ENCODE data around the gene BTRC. TPM values are rescaled to one million over a fixed set of nuclear protein-coding genes. Genes with fewer than 3 reads are reported as not detected.

The BTRC gene
- polyA plus RNA-seq, 3 donors = 2.8 to 4.3 (median 3.1) TPM

DNA sequence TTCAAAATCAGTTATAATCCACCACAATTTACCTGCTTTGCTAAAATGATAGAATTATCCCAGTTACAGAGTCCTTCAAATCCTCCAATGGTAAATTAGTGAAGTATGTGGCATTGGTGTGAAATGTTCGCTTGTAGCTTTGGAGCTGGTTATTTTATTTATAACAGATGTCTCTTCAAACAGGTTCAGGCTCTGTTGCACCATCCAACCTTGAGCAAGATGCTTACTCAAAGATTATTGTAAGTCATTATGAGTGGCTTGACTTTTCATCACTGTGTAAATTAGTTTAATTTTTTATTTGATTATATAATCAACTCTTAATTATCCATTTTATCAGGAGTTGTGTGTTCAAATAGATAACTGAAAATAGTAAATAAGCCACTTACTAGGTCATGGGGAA is 99.4 kb downstream of the BTRC start:
- H3K4me3 Mint-ChIP-seq = no peak overlapping the region
- intact Hi-C loops (cut with micrococcal nuclease) = no loop called here
- no peak overlapping the region for H3K27ac Mint-ChIP-seq

DNA sequence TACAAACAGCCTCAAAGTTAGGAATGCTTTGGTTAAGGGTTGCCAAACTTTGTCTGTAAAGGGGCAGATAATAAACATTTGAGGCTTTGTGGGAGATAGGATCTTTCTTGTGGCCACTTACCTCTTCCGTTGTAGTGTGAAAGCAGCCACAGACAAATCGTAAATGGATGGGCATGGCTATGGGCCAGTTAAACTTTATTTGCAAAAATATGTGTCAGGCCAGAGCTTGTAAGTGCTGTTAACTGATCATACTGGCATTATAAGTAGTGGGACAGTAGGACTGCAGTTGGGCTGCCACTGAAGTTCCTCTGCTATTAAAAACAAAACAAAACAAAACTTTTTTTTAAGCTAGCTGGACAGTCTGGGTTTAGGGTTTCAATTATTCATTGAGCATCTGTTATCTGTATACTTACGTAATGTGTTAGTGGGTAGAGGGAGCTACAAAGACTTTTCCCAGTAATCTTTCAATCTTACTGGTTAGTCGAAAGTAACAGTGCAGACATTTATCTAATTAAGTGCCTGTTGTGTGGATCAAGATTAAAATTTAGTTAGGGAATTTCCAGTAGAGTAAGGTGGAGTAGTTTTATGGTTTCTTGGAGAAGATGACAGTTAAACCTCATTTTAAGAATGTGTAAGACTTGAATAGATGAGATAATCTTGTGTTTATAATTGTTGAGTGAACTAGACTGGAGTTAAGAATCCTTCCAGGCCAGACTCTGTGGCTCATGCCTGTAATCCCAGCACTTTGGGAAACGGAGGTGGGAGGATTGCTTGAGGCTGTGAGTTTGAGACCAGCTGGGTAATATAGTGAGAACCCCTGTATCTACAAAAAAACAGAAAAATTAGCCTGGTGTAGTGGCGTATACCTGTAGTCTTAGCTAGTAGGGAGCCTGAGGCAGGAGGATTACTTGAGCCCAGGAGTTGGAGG is 100.1 kb downstream of the BTRC start:
- H3K9ac ChIP-seq (ENCODE audit: insufficient read depth, low read length, poor library complexity, severe bottlenecking) = no peak overlapping the region
- DNase-seq = no peak
- no peaks in the 10 kb centered on the region for H3K9me3 ChIP-seq (replicated peaks in 1 of 2; ENCODE audit: control insufficient read depth in 1 of 2, insufficient read depth in 1 of 2, low read length in 2 of 2)
- no peak overlapping the region for H3K4me2 ChIP-seq (replicated peaks; ENCODE audit: extremely low read depth, low read length, poor library complexity, severe bottlenecking)
- TF ChIP-seq, protein P1, sequence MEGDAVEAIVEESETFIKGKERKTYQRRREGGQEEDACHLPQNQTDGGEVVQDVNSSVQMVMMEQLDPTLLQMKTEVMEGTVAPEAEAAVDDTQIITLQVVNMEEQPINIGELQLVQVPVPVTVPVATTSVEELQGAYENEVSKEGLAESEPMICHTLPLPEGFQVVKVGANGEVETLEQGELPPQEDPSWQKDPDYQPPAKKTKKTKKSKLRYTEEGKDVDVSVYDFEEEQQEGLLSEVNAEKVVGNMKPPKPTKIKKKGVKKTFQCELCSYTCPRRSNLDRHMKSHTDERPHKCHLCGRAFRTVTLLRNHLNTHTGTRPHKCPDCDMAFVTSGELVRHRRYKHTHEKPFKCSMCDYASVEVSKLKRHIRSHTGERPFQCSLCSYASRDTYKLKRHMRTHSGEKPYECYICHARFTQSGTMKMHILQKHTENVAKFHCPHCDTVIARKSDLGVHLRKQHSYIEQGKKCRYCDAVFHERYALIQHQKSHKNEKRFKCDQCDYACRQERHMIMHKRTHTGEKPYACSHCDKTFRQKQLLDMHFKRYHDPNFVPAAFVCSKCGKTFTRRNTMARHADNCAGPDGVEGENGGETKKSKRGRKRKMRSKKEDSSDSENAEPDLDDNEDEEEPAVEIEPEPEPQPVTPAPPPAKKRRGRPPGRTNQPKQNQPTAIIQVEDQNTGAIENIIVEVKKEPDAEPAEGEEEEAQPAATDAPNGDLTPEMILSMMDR (IDR thresholded peaks at IDR 0.05) = no peak
- no peak overlapping the region for H3K27ac Mint-ChIP-seq
- H3K27ac ChIP-seq (ENCODE audit: low read depth in 1 of 2, low read length in 2 of 2) = no peak overlapping the region
- H3K36me3 ChIP-seq (replicated peaks in 1 of 2; ENCODE audit: control insufficient read depth in 1 of 2, insufficient read depth in 2 of 2, low read length in 2 of 2) = no peaks in the 10 kb centered on the region
- peaks cover 4% of the 10 kb centered on the region for H4K20me1 ChIP-seq (ENCODE audit: insufficient read depth, low read length)
- peaks cover 0 to 4% of the 10 kb centered on the region in 2 donors for H3K36me3 Mint-ChIP-seq
- H2AFZ ChIP-seq (ENCODE audit: insufficient read depth, low read depth, low read length, poor library complexity, severe bottlenecking) = no peak overlapping the region
- H3K4me3 Mint-ChIP-seq = no peak overlapping the region
- peaks cover 6 to 12% (median 6%) of the 10 kb centered on the region in 3 donors for H3K27me3 Mint-ChIP-seq (ENCODE audit: low read depth in 3 of 3)
- H3K4me1 ChIP-seq (ENCODE audit: control insufficient read depth in 1 of 2, insufficient read depth in 2 of 2, low read length in 2 of 2) = peaks cover 0 to 3% of the 10 kb centered on the region in 2 donors
- no peaks in the 10 kb centered on the region for H3K9me3 Mint-ChIP-seq
- H3K27me3 ChIP-seq (ENCODE audit: control insufficient read depth in 2 of 2, insufficient read depth in 2 of 2, low read length in 2 of 2) = peaks cover 2 to 3% of the 10 kb centered on the region in 2 donors
- no peaks in the 10 kb centered on the region for H3K79me2 ChIP-seq (ENCODE audit: insufficient read depth, low read length)
- intact Hi-C loops (cut with micrococcal nuclease) = no loop called here
- no peak overlapping the region for H3K4me3 ChIP-seq (replicated peaks in 1 of 3; ENCODE audit: low read depth in 2 of 3, low read length in 3 of 3)
- peaks cover 6% of the 10 kb centered on the region for H3K4me1 Mint-ChIP-seq
- WGBS (ENCODE audit: insufficient coverage) = 0% methylated on average over 2 of the region's 6 CpGs

More for the DNA sequence above, 99.4 kb downstream of the BTRC start:
- DNase-seq = no peak
- H3K4me1 Mint-ChIP-seq = peaks cover 6% of the 10 kb centered on the region
- TF ChIP-seq, protein P1 (IDR thresholded peaks at IDR 0.05) = no peak
- Histone ChIP-seq H4K20me1 (ENCODE audit: insufficient read depth, low read length) (peaks cover 4% of the 10 kb centered on the region), H3K27ac (ENCODE audit: low read depth in 1 of 2, low read length in 2 of 2) (no peak overlapping the region), H3K4me1 (ENCODE audit: control insufficient read depth in 1 of 2, insufficient read depth in 2 of 2, low read length in 2 of 2) (peaks cover 0 to 3% of the 10 kb centered on the region in 2 donors), H3K79me2 (ENCODE audit: insufficient read depth, low read length) (no peaks in the 10 kb centered on the region), H2AFZ (ENCODE audit: insufficient read depth, low read depth, low read length, poor library complexity, severe bottlenecking) (no peak overlapping the region), H3K27me3 (ENCODE audit: control insufficient read depth in 2 of 2, insufficient read depth in 2 of 2, low read length in 2 of 2) (peaks cover 3 to 6% of the 10 kb centered on the region in 2 donors), H3K36me3 (replicated peaks in 1 of 2; ENCODE audit: control insufficient read depth in 1 of 2, insufficient read depth in 2 of 2, low read length in 2 of 2) (no peaks in the 10 kb centered on the region), H3K4me3 (replicated peaks in 1 of 3; ENCODE audit: low read depth in 2 of 3, low read length in 3 of 3) (no peak overlapping the region), H3K9me3 (replicated peaks in 1 of 2; ENCODE audit: control insufficient read depth in 1 of 2, insufficient read depth in 1 of 2, low read length in 2 of 2) (no peaks in the 10 kb centered on the region), H3K9ac (ENCODE audit: insufficient read depth, low read length, poor library complexity, severe bottlenecking) (no peak overlapping the region), H3K4me2 (replicated peaks; ENCODE audit: extremely low read depth, low read length, poor library complexity, severe bottlenecking) (no peak overlapping the region)
- H3K27me3 Mint-ChIP-seq (ENCODE audit: low read depth in 3 of 3) = peaks cover 6 to 13% (median 6%) of the 10 kb centered on the region in 3 donors
- H3K9me3 Mint-ChIP-seq = no peaks in the 10 kb centered on the region
- WGBS (ENCODE audit: insufficient coverage) = no CpG with 5 or more reads among the region's 1 CpG
- peaks cover 0 to 5% of the 10 kb centered on the region in 2 donors for H3K36me3 Mint-ChIP-seq
